Measurements from ENCODE around the gene AP5M1. TPM values are rescaled to one million over a fixed set of nuclear protein-coding genes. Genes with fewer than 3 reads are reported as not detected.
A peak's percentile ranks its signal among the peaks of the same experiment; 100 is the strongest.
"Not testable (repeated sequence)": the region's sequence is repeated elsewhere in the genome, so short reads cannot be mapped to it uniquely, and the experiment has no call there.

AP5M1 gene
- polyA plus RNA-seq, 3 donors, result 15.3 to 26.2 (median 20.3) TPM

DNA sequence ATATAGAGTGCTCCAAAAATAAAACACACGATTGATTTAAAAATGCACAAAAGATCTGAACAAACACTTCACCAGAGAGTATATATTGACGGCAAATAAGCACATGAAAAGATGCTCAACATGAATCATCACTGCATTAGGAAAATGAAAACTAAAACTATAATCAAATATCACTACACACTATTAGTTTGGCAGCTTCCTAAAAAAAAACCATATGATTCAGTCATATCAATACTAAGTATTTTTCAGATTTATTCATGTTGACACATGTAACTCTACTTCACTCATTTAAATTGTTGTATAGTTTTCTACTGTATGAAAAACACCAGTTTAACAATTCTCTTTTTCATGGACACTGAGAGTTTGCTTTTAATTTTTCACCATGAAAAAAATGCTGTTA is 41.7 kb upstream of the AP5M1 start:
- Histone ChIP-seq H3K27ac (ENCODE audit: low read depth in 1 of 2, low read length in 2 of 2) (no peak overlapping the region), H3K36me3 (replicated peaks in 1 of 2; ENCODE audit: control insufficient read depth in 1 of 2, insufficient read depth in 2 of 2, low read length in 2 of 2) (peaks cover 31 to 80% of the 10 kb centered on the region in 2 donors), H3K9ac (ENCODE audit: insufficient read depth, low read length, poor library complexity, severe bottlenecking) (no peak overlapping the region), H3K4me1 (ENCODE audit: control insufficient read depth in 1 of 2, insufficient read depth in 2 of 2, low read length in 2 of 2) (peaks cover 0 to 6% of the 10 kb centered on the region in 2 donors), H3K27me3 (ENCODE audit: control insufficient read depth in 2 of 2, insufficient read depth in 2 of 2, low read length in 2 of 2) (no peaks in the 10 kb centered on the region), H3K79me2 (ENCODE audit: insufficient read depth, low read length) (no peaks in the 10 kb centered on the region), H4K20me1 (ENCODE audit: insufficient read depth, low read length) (no peaks in the 10 kb centered on the region), H3K4me3 (replicated peaks in 1 of 3; ENCODE audit: low read depth in 2 of 3, low read length in 3 of 3) (no peak overlapping the region), H3K9me3 (replicated peaks in 1 of 2; ENCODE audit: control insufficient read depth in 1 of 2, insufficient read depth in 1 of 2, low read length in 2 of 2) (no peaks in the 10 kb centered on the region), H2AFZ (ENCODE audit: insufficient read depth, low read depth, low read length, poor library complexity, severe bottlenecking) (no peak overlapping the region), H3K4me2 (replicated peaks; ENCODE audit: extremely low read depth, low read length, poor library complexity, severe bottlenecking) (no peak overlapping the region)
- Mint-ChIP-seq H3K27ac (no peak overlapping the region), H3K27me3 (ENCODE audit: low read depth in 3 of 3) (no peaks in the 10 kb centered on the region), H3K4me3 (no peak overlapping the region), H3K36me3 (peaks cover 63 to 83% of the 10 kb centered on the region in 2 donors), H3K9me3 (peaks cover 0 to 3% (median 0%) of the 10 kb centered on the region in 7 donors), H3K4me1 (peaks cover 10% of the 10 kb centered on the region)
- no CpG with 5 or more reads among the region's 2 CpGs for WGBS (ENCODE audit: insufficient coverage)
- TF ChIP-seq, protein P1, sequence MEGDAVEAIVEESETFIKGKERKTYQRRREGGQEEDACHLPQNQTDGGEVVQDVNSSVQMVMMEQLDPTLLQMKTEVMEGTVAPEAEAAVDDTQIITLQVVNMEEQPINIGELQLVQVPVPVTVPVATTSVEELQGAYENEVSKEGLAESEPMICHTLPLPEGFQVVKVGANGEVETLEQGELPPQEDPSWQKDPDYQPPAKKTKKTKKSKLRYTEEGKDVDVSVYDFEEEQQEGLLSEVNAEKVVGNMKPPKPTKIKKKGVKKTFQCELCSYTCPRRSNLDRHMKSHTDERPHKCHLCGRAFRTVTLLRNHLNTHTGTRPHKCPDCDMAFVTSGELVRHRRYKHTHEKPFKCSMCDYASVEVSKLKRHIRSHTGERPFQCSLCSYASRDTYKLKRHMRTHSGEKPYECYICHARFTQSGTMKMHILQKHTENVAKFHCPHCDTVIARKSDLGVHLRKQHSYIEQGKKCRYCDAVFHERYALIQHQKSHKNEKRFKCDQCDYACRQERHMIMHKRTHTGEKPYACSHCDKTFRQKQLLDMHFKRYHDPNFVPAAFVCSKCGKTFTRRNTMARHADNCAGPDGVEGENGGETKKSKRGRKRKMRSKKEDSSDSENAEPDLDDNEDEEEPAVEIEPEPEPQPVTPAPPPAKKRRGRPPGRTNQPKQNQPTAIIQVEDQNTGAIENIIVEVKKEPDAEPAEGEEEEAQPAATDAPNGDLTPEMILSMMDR (IDR thresholded peaks at IDR 0.05), result no peak
- DNase-seq, result no peak
- intact Hi-C loops (cut with micrococcal nuclease), result no loop called here

DNA sequence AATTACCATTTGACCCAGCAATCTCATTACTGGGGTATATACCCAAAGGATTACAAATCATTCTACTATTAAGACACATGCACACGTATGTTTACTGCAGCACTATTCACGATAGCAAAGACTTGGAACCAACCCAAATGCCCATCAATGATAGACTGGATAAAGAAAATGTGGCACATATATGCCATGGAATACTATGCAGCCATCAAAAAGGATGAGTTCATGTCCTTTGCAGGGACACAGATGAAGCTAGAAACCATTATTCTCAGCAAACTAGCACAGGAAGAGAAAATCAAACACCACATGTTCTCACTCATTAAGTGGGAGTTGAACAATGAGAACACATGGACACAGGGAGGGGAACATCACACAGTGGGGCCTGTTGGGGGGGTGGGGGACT is 40.5 kb upstream of the AP5M1 start:
- DNase-seq; H3K27me3 Mint-ChIP-seq (ENCODE audit: low read depth in 3 of 3); H3K4me2 ChIP-seq (replicated peaks; ENCODE audit: extremely low read depth, low read length, poor library complexity, severe bottlenecking); intact Hi-C loops (cut with micrococcal nuclease); H3K4me1 ChIP-seq (ENCODE audit: control insufficient read depth in 1 of 2, insufficient read depth in 2 of 2, low read length in 2 of 2); H3K79me2 ChIP-seq (ENCODE audit: insufficient read depth, low read length); H2AFZ ChIP-seq (ENCODE audit: insufficient read depth, low read depth, low read length, poor library complexity, severe bottlenecking); H3K9me3 ChIP-seq (replicated peaks in 1 of 2; ENCODE audit: control insufficient read depth in 1 of 2, insufficient read depth in 1 of 2, low read length in 2 of 2); H3K27ac ChIP-seq (ENCODE audit: low read depth in 1 of 2, low read length in 2 of 2); H3K27me3 ChIP-seq (ENCODE audit: control insufficient read depth in 2 of 2, insufficient read depth in 2 of 2, low read length in 2 of 2); H3K4me3 ChIP-seq (replicated peaks in 1 of 3; ENCODE audit: low read depth in 2 of 3, low read length in 3 of 3); H3K4me3 Mint-ChIP-seq; H3K9ac ChIP-seq (ENCODE audit: insufficient read depth, low read length, poor library complexity, severe bottlenecking); H4K20me1 ChIP-seq (ENCODE audit: insufficient read depth, low read length); H3K9me3 Mint-ChIP-seq: not testable (repeated sequence)
- peak overlapping the region in 2 of 7 donors; percentile 50 to 69 for H3K27ac Mint-ChIP-seq
- H3K36me3 ChIP-seq (replicated peaks in 1 of 2; ENCODE audit: control insufficient read depth in 1 of 2, insufficient read depth in 2 of 2, low read length in 2 of 2), result peaks cover 35 to 78% of the 10 kb centered on the region in 2 donors
- H3K4me1 Mint-ChIP-seq, result peaks cover 11% of the 10 kb centered on the region
- WGBS (ENCODE audit: insufficient coverage), result no CpG with 5 or more reads among the region's 2 CpGs
- peaks cover 66 to 82% of the 10 kb centered on the region in 2 donors for H3K36me3 Mint-ChIP-seq

All from CD14-positive monocyte (primary cell).